Upper lobe of left lung (tissue), 4 donors: ENCODE measurements around the gene HERC2.
"Not testable (repeated sequence)": the region's sequence is repeated elsewhere in the genome, so short reads cannot be mapped to it uniquely, and the experiment has no call there.

Experiments
- CTCF ChIP-seq, 6 experiments: fragments of 450-650 bp in 4 of 6; fragments of 200-600 bp in 2 of 6; sonication (generic) in 2 of 6; IDR thresholded peaks; one replicate each; pipeline ENCODE4 v1.5.1; 2016 to 2019; ENCODE audit warnings: antibody characterized with exemption in 6 of 6
- EP300 ChIP-seq, 4 donors: sonication (generic); formaldehyde crosslinking; IDR thresholded peaks; one replicate each; pipeline ENCODE4 v1.5.1; 2017; ENCODE audit warnings: antibody characterized with exemption in 4 of 4, control low read depth in 2 of 4
- POLR2A ChIP-seq, 4 donors: fragments of 450-650 bp; IDR thresholded peaks; one replicate each; pipeline ENCODE4 v1.5.1; 2016 to 2017; ENCODE audit warnings: antibody characterized with exemption in 4 of 4, mild to moderate bottlenecking in 2 of 4
- POLR2AphosphoS5 ChIP-seq, 2 donors: sonication (generic); formaldehyde crosslinking; IDR thresholded peaks; one replicate each; pipeline ENCODE4 v1.5.1; 2017; ENCODE audit warnings: antibody characterized with exemption in 2 of 2

GRCh38 chr15:28121577-28121976, 200.4 kb downstream of the HERC2 start:
- not testable (repeated sequence) for TF ChIP-seq POLR2AphosphoS5, CTCF, POLR2A, EP300 (IDR thresholded peaks at IDR 0.05)
